Calu3 (cell line): ENCODE data around the gene CFC1. TPM values are rescaled to one million over a fixed set of nuclear protein-coding genes. Genes with fewer than 3 reads are reported as not detected.
"Not testable (repeated sequence)": the region's sequence is repeated elsewhere in the genome, so short reads cannot be mapped to it uniquely, and the experiment has no call there.

ENCODE experiments used
- BruUV-seq: library from RNA; stranded (reverse); fragments of 400-500 nt; replicated peaks from 2 replicates; lab custom pipeline; 2021; lab: Mats Ljungman, UMichigan
- CTCF ChIA-PET: fragments of 300-600 bp; sonication (Branson Sonifier 250); formaldehyde crosslinking; loops from one replicate; lab custom pipeline; 2022; ENCODE audit warnings: antibody characterized with exemption; lab: Charles Lee
- DNase-seq: peaks from one replicate; pipeline ENCODE4 v3.0.0; 2022
- H3K27ac Mint-ChIP-seq: one replicate; pipeline ENCODE4 v1.8.0; 2022; ENCODE audit warnings: mixed read lengths; ENCODE audit not compliant: unreplicated experiment
- H3K27me3 Mint-ChIP-seq: one replicate; pipeline ENCODE4 v1.8.0; 2022; ENCODE audit warnings: mixed read lengths; ENCODE audit not compliant: unreplicated experiment
- H3K36me3 Mint-ChIP-seq: one replicate; pipeline ENCODE4 v1.8.0; 2022; ENCODE audit warnings: mild to moderate bottlenecking, moderate library complexity, mixed read lengths; ENCODE audit not compliant: insufficient read depth, unreplicated experiment
- H3K4me1 Mint-ChIP-seq: one replicate; pipeline ENCODE4 v1.8.0; 2022; ENCODE audit warnings: mild to moderate bottlenecking, low read depth, mixed read lengths; ENCODE audit not compliant: unreplicated experiment
- H3K4me3 Mint-ChIP-seq: one replicate; pipeline ENCODE4 v1.8.0; 2022; ENCODE audit warnings: mild to moderate bottlenecking, low read depth, moderate library complexity, mixed read lengths; ENCODE audit not compliant: unreplicated experiment
- H3K9me3 Mint-ChIP-seq: one replicate; pipeline ENCODE4 v1.8.0; 2022; ENCODE audit warnings: low read depth, mixed read lengths; ENCODE audit not compliant: unreplicated experiment
- intact Hi-C: fragments of 100-400 bp; cut with micrococcal nuclease; formaldehyde crosslinking; loops from one replicate; pipeline ENCODE4 v1.10.0; 2022; ENCODE audit not compliant: unreplicated experiment
- total RNA-seq: library from RNA; stranded (reverse); gene quantifications from 2 replicates; pipeline ENCODE4 v1.2.3, GENCODE V29; 2022

The CFC1 gene
- total RNA-seq, 1 experiment from 2014 or later = not detected

- H3K27ac Mint-ChIP-seq, H3K4me1 Mint-ChIP-seq, DNase-seq, intact Hi-C loops, BruUV-seq, CTCF ChIA-PET, H3K27me3 Mint-ChIP-seq, H3K9me3 Mint-ChIP-seq, H3K36me3 Mint-ChIP-seq, H3K4me3 Mint-ChIP-seq: not testable (repeated sequence)
Measured at GRCh38 chr2:130556441-130556840, 42.9 kb downstream of the CFC1 start.

- H3K9me3 Mint-ChIP-seq, DNase-seq, CTCF ChIA-PET, H3K27me3 Mint-ChIP-seq, H3K4me3 Mint-ChIP-seq, intact Hi-C loops, BruUV-seq, H3K4me1 Mint-ChIP-seq, H3K36me3 Mint-ChIP-seq, H3K27ac Mint-ChIP-seq: not testable (repeated sequence)
Measured at GRCh38 chr2:130554178-130554577, 45.2 kb downstream of the CFC1 start.

DNA sequence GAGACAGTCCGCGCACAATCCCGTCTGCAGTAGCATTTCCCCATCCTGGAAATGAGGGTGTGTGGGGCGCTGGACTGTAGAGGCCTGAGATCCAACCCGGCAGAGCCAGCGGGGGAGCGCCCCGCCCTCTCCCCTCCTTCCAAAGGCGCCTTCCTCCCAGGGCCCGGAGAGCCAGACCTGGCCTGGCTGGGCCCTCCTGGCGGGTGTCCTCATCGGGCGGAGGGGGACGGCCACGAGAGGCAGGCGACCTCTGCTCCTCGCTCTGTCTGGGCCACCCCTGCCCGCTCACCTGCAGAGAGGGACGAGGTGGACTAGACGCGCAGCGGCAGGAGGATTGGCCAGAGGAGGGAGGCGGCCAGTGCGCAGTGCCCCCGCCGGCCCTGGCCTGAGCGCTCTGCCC is 49.9 kb downstream of the CFC1 start:
- CTCF ChIA-PET, intact Hi-C loops, H3K27ac Mint-ChIP-seq, H3K9me3 Mint-ChIP-seq, BruUV-seq, H3K4me3 Mint-ChIP-seq, DNase-seq, H3K27me3 Mint-ChIP-seq, H3K4me1 Mint-ChIP-seq, H3K36me3 Mint-ChIP-seq: not testable (repeated sequence)

DNA sequence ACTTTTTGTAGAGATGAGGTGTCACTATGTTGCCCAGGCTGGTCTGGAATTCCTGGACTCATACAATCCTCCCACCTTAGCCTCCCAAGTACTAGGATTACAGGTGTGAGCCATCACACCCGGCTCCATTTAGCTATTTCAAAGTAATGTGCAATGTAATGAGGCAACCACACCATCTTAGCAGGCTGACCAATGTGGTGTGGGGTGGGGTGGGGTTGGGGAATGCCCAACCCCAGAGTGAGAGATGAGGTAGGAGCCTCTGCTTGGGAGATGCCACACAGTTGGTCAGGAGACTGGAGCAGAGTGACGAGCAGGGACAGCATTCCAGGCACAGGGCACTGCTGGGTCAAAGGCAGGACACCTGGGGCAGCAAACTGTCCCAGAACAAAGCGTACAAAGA is 51.0 kb downstream of the CFC1 start:
- intact Hi-C loops, BruUV-seq, H3K27me3 Mint-ChIP-seq, H3K9me3 Mint-ChIP-seq, H3K4me3 Mint-ChIP-seq, DNase-seq, CTCF ChIA-PET, H3K36me3 Mint-ChIP-seq, H3K27ac Mint-ChIP-seq, H3K4me1 Mint-ChIP-seq: not testable (repeated sequence)

DNA sequence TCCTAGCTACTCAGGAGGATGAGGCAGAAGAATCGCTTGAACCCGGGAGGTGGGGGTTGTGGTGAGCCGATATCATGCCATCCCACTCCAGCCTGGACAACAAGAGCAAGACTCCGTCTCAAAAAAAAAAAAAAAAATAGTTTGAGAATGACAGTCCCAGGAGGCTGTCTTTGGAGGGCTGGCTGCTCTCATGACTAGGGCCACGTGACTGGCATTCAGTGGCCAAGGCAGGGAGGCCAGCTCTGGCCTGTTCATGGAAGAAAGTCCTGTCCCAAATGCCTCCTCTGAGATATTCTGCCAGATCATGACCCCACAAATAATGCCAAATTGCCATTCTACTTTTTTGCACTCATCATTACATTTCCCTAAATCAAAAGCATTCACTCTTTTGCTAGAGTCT is 54.4 kb downstream of the CFC1 start:
- H3K27ac Mint-ChIP-seq, H3K4me1 Mint-ChIP-seq, H3K4me3 Mint-ChIP-seq, BruUV-seq, H3K36me3 Mint-ChIP-seq, DNase-seq, H3K27me3 Mint-ChIP-seq, CTCF ChIA-PET, intact Hi-C loops, H3K9me3 Mint-ChIP-seq: not testable (repeated sequence)

- H3K4me3 Mint-ChIP-seq, CTCF ChIA-PET, H3K36me3 Mint-ChIP-seq, H3K9me3 Mint-ChIP-seq, BruUV-seq, H3K27me3 Mint-ChIP-seq, H3K27ac Mint-ChIP-seq, intact Hi-C loops, H3K4me1 Mint-ChIP-seq, DNase-seq: not testable (repeated sequence)
Measured at GRCh38 chr2:130543785-130544528, 55.4 kb downstream of the CFC1 start.

GRCh38 chr2:130542789-130543188 is 56.6 kb downstream of the CFC1 start:
- H3K27ac Mint-ChIP-seq, H3K27me3 Mint-ChIP-seq, CTCF ChIA-PET, H3K9me3 Mint-ChIP-seq, H3K4me3 Mint-ChIP-seq, BruUV-seq, intact Hi-C loops, H3K4me1 Mint-ChIP-seq, H3K36me3 Mint-ChIP-seq, DNase-seq: not testable (repeated sequence)

Other genes starting within 250 kb of the CFC1 start
- gene PTPN18, start 243.5 kb downstream of the CFC1 start, total RNA-seq = 62.9 and 66.0 TPM in 2 replicates
- gene POTEI, start 90.2 kb downstream of the CFC1 start, total RNA-seq = not detected in 2 replicates
- not detected in 2 replicates for gene CFC1B, start 78.4 kb downstream of the CFC1 start, total RNA-seq
- not detected in 2 replicates for gene POTEJ, start 11.9 kb upstream of the CFC1 start, total RNA-seq
- not detected in 2 replicates for gene GPR148, start 129.5 kb upstream of the CFC1 start, total RNA-seq
- gene AMER3, start 156.0 kb upstream of the CFC1 start, total RNA-seq = not detected in 2 replicates
- gene ARHGEF4, start 237.3 kb upstream of the CFC1 start, total RNA-seq = 5.9 and 8.8 TPM in 2 replicates